Left cardiac atrium (tissue), 4 donors: ENCODE data around the gene REPIN1. TPM values are rescaled to one million over a fixed set of nuclear protein-coding genes. Genes with fewer than 3 reads are reported as not detected.
"Not testable (repeated sequence)": the region's sequence is repeated elsewhere in the genome, so short reads cannot be mapped to it uniquely, and the experiment has no call there.

Experiments
- ATAC-seq, 2 donors: fragments of 200-7000 bp; cut with Tn5 transposase; one replicate each; pipeline ENCODE4 v1.9.1; 2020; ENCODE audit warnings: mild to moderate bottlenecking in 2 of 2, moderate library complexity in 2 of 2
- DNase-seq: peaks from one replicate; pipeline ENCODE4 v3.0.0-alpha.2; 2020
- intact Hi-C, 2 donors: fragments of 100-400 bp; cut with DNase I; formaldehyde crosslinking; loops; one replicate each; pipeline versions ENCODE4 v1.14.1 to v1.15.1; 2022 to 2023
- total RNA-seq, 2 donors: library from RNA; stranded (reverse); fragmentation: NEBNext Ultra II Directional; extraction: Animal tissue kit (Norgen Biotek cat#: 25700); gene quantifications; one replicate each; pipeline ENCODE4 v1.2.1, GENCODE V29; 2021
- donor health status: DM: no; HTN: yes; CAD: no.
- donor health status: DM: no; HTN: yes; CAD: no; lungs with severe emphysema.
- donor health status: DM: yes; HTN: yes; CAD: no.
- donor health status: Dilated cardiomyopathy.

Gene REPIN1
- total RNA-seq, 2 donors from 2014 or later = 100 to 108 TPM

GRCh38 chr7:150382123-150382843, 13.7 kb downstream of the REPIN1 start:
- no peak for ATAC-seq
- intact Hi-C loops = no loop called here
- no peak for DNase-seq

- ATAC-seq = no peak
- no peak for DNase-seq
- intact Hi-C loops = no loop called here
Measured at GRCh38 chr7:150382844-150383225, 14.2 kb downstream of the REPIN1 start.

GRCh38 chr7:150383710-150384397, 15.2 kb downstream of the REPIN1 start:
- intact Hi-C loops = no loop called here
- DNase-seq (no peak), ATAC-seq (no peak)

DNA sequence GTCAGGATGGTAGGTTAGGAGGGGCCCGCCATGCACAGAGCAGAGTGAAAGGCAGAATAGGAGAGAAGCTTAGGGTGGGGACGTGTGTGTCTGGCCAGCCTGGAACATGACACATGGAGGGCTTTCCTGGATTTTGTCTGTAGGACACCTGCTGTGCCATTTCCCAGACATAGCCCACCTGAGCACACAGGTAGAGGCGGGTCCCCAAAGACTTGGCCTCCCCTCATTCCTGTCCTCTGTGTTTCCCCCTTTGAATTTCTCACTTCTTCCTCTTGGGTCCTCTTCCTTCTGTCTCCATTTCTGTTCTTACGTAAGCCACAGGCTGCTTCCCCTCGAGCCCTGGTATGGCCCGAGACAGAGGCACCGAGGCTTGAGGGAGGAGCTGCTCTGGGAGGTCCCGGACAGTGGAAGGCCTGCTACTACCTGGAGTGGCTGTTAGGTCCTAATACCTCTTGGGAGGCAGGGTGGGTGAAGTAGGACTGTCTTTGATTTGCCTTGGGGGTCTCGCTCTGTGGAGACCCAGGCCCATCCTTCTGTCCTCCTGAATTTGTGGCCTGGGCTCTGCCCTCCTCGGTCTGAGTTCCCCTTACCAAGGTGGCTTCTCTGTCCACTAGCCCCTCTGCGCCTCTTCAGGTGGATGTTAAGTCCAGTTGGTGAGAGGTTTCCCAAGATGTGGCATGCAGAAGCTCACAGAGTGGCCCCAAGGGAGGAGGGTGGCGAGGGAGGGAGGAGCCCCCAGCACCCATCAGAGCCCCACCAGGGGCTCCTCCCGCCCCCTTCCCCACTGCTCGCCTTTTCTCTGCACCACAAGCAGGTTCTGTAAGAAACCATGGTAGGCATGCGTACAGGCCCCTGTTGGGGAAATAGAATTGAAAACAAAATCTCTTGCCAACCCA, 16.0 kb downstream of the REPIN1 start:
- ATAC-seq (no peak), DNase-seq (no peak)
- intact Hi-C loops = no loop called here

GRCh38 chr7:150385302-150385723, 16.7 kb downstream of the REPIN1 start:
- no peak for DNase-seq
- intact Hi-C loops = no loop called here
- no peak for ATAC-seq

- DNase-seq, ATAC-seq, intact Hi-C loops: not testable (repeated sequence)
Measured at GRCh38 chr7:150385884-150386283, 17.3 kb downstream of the REPIN1 start.

- DNase-seq = peak; percentile 18
- intact Hi-C loops = no loop called here
- ATAC-seq = no peak
Measured at GRCh38 chr7:150388306-150388705, 19.7 kb downstream of the REPIN1 start.

GRCh38 chr7:150388709-150389531, 20.3 kb downstream of the REPIN1 start:
- ATAC-seq = peak; percentile 94 to 97
- intact Hi-C loops = no loop called here
- peak; percentile 74 for DNase-seq

DNA sequence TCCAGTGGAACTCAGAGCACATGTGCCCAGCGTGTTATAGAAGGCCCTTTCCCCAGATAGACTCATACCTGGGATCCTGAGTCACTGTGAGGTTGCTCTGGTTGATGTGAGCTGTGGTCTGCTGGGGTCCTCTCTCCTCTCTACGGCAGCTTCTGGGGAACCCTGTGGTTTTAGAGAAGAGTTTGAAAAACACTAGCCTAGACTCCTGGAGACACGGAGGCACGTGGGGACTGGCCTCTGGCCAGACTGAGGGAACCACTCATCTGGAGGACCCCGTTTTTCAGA, 20.9 kb downstream of the REPIN1 start:
- DNase-seq = no peak
- intact Hi-C loops = no loop called here
- no peak for ATAC-seq

DNA sequence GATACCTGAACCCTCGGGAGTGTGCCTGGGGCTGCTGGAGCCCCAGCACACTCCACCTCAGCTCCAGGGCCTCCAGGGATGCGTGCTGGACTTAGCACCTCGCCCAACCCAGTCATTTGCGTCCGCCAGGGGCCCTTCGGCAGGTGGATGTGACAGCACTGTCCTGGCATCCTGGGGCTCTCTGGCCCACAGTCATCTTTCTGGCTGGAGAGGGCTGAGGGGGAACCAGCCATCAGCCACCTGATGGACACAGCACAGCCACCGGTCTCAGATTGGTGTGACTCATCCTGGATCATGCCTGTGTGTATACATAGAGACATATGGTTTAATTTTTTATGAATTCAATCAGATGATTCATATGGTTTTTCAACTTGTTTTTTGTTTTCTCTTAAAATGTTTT, 21.6 kb downstream of the REPIN1 start:
- no peak for DNase-seq
- intact Hi-C loops = no loop called here

DNA sequence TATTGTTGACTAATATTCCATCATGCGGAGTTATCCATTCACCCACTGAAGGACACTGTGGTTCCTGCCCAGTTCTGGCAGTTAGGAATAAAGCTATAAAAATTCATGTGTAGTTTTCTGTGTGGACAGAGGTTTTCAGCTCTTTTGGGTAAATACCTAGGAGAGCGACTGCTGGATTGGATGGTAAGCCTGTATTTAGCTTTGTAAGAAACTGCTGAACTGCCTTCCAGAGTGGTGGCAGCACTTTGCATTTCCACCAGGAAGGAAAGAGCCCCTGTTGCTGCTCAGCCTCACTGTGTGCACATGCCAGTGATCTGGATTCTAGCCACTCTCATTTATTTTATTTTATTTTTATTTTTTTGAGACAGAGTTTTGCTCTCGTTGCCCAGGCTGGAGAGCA, 24.7 kb downstream of the REPIN1 start:
- intact Hi-C loops = no loop called here
- DNase-seq (no peak), ATAC-seq (no peak)

More for the DNA sequence above, 21.6 kb downstream of the REPIN1 start:
- ATAC-seq = no peak

DNA sequence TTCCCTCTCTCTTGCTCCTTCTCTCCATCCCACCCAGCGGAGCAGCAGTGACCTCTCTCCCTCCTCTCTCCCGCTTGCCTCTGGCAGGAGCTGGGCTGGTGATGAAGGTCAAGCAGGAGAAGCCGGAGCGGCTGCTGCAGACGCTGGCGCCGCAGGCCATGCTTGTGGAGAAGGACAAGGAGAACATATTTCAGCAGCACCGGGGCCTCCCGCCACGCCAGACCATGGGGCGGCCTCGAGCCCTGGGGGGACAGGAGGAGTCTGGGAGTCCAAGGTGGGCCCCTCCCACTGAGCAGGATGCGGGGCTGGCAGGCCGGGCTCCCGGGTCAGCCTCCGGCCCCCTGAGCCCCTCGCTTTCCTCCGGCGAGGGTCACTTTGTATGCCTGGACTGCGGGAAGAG, 27.8 kb downstream of the REPIN1 start:
- no peak for DNase-seq
- intact Hi-C loops = no loop called here
- no peak for ATAC-seq

DNA sequence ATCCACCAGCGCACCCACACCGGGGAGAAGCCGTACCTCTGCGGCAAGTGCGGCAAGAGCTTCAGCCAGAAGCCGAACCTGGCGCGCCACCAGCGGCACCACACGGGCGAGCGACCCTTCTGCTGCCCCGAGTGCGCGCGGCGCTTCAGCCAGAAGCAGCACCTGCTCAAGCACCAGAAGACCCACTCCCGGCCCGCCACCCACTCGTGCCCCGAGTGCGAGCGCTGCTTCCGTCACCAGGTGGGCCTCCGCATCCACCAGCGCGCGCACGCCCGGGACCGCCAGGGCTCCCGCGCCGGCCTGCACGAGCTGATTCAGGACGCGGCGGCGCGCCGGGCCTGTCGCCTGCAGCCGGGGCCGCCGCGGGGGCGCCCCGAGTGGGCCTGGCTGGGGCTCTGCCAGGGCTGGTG, 28.2 kb downstream of the REPIN1 start:
- intact Hi-C loops = no loop called here
- DNase-seq = no peak
- ATAC-seq = no peak

DNA sequence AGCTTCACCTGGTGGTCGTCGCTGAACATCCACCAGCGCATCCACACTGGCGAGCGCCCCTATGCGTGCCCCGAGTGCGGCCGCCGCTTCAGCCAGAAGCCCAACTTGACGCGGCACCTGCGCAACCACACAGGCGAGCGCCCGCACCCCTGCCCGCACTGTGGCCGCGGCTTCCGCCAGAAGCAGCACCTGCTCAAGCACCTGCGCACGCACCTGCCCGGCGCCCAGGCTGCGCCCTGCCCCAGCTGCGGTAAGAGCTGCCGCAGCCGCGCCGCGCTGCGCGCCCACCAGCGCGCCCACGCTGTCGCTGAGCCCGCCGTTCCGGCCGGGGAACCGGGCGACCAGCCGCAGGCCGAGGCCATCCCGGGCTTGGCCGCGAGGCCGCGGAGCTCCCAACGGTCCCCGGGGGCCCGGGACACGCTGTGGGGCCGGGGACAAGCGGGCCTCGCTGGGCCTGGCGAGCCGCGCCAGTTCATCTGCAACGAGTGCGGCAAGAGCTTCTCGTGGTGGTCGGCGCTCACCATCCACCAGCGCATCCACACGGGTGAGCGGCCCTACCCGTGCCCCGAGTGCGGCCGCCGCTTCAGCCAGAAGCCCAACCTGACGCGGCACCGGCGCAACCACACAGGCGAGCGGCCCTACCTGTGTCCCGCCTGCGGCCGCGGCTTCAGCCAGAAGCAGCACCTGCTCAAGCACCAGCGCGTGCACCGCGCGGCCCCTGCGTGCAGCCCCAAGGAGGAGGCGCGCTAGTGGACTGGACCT, 28.9 kb downstream of the REPIN1 start:
- intact Hi-C loops = no loop called here
- DNase-seq = no peak
- ATAC-seq = no peak

GRCh38 chr7:150398108-150398964, 29.7 kb downstream of the REPIN1 start:
- ATAC-seq (peak; percentile 62), DNase-seq (no peak)
- intact Hi-C loops = no loop called here

DNA sequence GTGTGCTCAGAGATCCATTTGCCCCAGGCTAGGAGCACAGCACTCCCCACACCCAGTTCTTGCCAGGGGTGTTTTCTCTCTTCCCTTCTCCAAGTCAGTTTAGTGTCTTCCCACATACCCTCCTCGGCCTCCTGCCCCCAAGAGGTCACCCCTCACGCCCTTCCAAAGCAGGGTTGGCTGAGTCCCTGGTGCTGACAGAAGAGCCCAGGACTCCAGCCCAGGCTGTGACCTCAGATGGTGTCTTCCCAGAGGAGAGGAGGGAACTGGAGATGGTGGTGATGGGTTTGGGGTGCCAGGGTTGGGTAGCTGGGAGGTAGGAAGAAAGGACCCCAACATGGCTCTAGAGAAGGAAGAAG, 30.3 kb downstream of the REPIN1 start:
- DNase-seq (no peak), ATAC-seq (peak in 1 of 2 donors; percentile 9)
- intact Hi-C loops = no loop called here

GRCh38 chr7:150399421-150400007, 30.9 kb downstream of the REPIN1 start:
- intact Hi-C loops = no loop called here
- no peak for ATAC-seq
- DNase-seq = no peak
